ENCODE results near the gene SLC39A5. TPM values are rescaled to one million over a fixed set of nuclear protein-coding genes. Genes with fewer than 3 reads are reported as not detected.

SLC39A5 gene
- polyA plus RNA-seq, 1 of the 3 experiments (the other 2 are of a cell fraction): 0.12 TPM

GRCh38 chr12:56274299-56274698 lies 44.4 kb downstream of the SLC39A5 start:
- DNase-seq: no peak
- no peaks in the 10 kb centered on the region for H3K9me3 ChIP-seq
- no peak overlapping the region for H3K4me2 ChIP-seq
- TF ChIP-seq POLR2AphosphoS5 (IDR thresholded peaks at IDR 0.05; ENCODE audit: low read depth, low read length) (no peak), MXI1 (IDR thresholded peaks at IDR 0.05; ENCODE audit: low read depth, low read length) (no peak), MEF2A (IDR thresholded peaks at IDR 0.05; ENCODE audit: borderline replicate concordance, low read depth) (no peak), FOXM1 (IDR thresholded peaks at IDR 0.05; ENCODE audit: low read depth) (no peak), CTCF (IDR thresholded peaks at IDR 0.05) (no peak), SMC3 (IDR thresholded peaks at IDR 0.05; ENCODE audit: low read depth, low read length) (no peak), RAD21 (IDR thresholded peaks at IDR 0.05; ENCODE audit: low read length) (no peak)
- no peaks in the 10 kb centered on the region for H4K20me1 ChIP-seq (ENCODE audit: insufficient read depth)
- peaks cover 39% of the 10 kb centered on the region for H3F3A ChIP-seq (replicated peaks; ENCODE audit: insufficient read depth)
- POLR2A ChIA-PET: no interaction called here
- 0 out of 2 replicates have a peak, but pooled peaks cover 4% of the 10 kb centered on the region for H3K79me2 ChIP-seq (ENCODE audit: insufficient read depth)
- H3K9ac ChIP-seq: no peak overlapping the region
- no peak overlapping the region for H2AFZ ChIP-seq (ENCODE audit: low read depth)
- H3K27me3 ChIP-seq (ENCODE audit: insufficient read depth): no peaks in the 10 kb centered on the region
- no peak overlapping the region for H3K4me3 ChIP-seq (ENCODE audit: low read depth in 2 of 2, low read length in 1 of 2)
- H3K36me3 ChIP-seq (replicated peaks in 1 of 2; ENCODE audit: control insufficient read depth in 1 of 2, insufficient read depth in 2 of 2, low read length in 1 of 2): peaks cover 58 to 62% of the 10 kb centered on the region in 2 experiments
- no peaks in the 10 kb centered on the region for H3K4me1 ChIP-seq (ENCODE audit: control insufficient read depth in 1 of 2, insufficient read depth in 2 of 2, low read depth in 1 of 2, low read length in 1 of 2)
- 93% methylated on average over 2 of the region's 2 CpGs for WGBS (ENCODE audit: low lambda C conversion rate)
- no peaks in the 10 kb centered on the region for H3K9me2 ChIP-seq
- CTCF ChIA-PET: interaction anchor here (1.9 kb wide), 1 partner anchor 85 kb away, joined by 4 read pairs; the partner anchor contains the start of gene SMARCC2
- no peak overlapping the region for H3K27ac ChIP-seq (ENCODE audit: low read depth in 2 of 2, low read length in 1 of 2)

- Histone ChIP-seq H3F3A (replicated peaks; ENCODE audit: insufficient read depth) (peaks cover 17% of the 10 kb centered on the region), H3K36me3 (replicated peaks in 1 of 2; ENCODE audit: control insufficient read depth in 1 of 2, insufficient read depth in 2 of 2, low read length in 1 of 2) (peaks cover 52 to 83% of the 10 kb centered on the region in 2 experiments), H3K27me3 (ENCODE audit: insufficient read depth) (no peaks in the 10 kb centered on the region), H3K4me3 (ENCODE audit: low read depth in 2 of 2, low read length in 1 of 2) (no peak overlapping the region), H3K79me2 (ENCODE audit: insufficient read depth) (0 out of 2 replicates have a peak, but pooled peaks cover 4% of the 10 kb centered on the region), H3K4me1 (ENCODE audit: control insufficient read depth in 1 of 2, insufficient read depth in 2 of 2, low read depth in 1 of 2, low read length in 1 of 2) (no peaks in the 10 kb centered on the region), H2AFZ (ENCODE audit: low read depth) (no peak overlapping the region), H3K27ac (ENCODE audit: low read depth in 2 of 2, low read length in 1 of 2) (no peak overlapping the region), H3K9ac (no peak overlapping the region), H4K20me1 (ENCODE audit: insufficient read depth) (no peaks in the 10 kb centered on the region), H3K9me2 (no peaks in the 10 kb centered on the region), H3K9me3 (no peaks in the 10 kb centered on the region), H3K4me2 (no peak overlapping the region)
- DNase-seq: no peak
- CTCF ChIA-PET: interaction anchor here (0.7 to 3.4 kb wide), 2 partner anchors 10 to 12 kb away, joined by 3 to 18 read pairs; partner anchors contain the start of gene COQ10A
- WGBS (ENCODE audit: low lambda C conversion rate): 100% methylated on average over 3 of the region's 3 CpGs
- no peak for TF ChIP-seq EP300 (IDR thresholded peaks at IDR 0.05; ENCODE audit: borderline replicate concordance in 1 of 2, low read depth in 1 of 2, low read length in 1 of 2)
- no peak for TF ChIP-seq NRF1 (IDR thresholded peaks at IDR 0.05; ENCODE audit: low read depth, low read length)
- TF ChIP-seq SIN3A (IDR thresholded peaks at IDR 0.05; ENCODE audit: borderline replicate concordance, low read depth, low read length): no peak
- TF ChIP-seq POLR2AphosphoS5 (IDR thresholded peaks at IDR 0.05; ENCODE audit: low read depth, low read length): no peak
- no peak for TF ChIP-seq NFIC (IDR thresholded peaks at IDR 0.05; ENCODE audit: borderline replicate concordance)
- TF ChIP-seq PBX3 (IDR thresholded peaks at IDR 0.05): no peak
- TF ChIP-seq GABPA (IDR thresholded peaks at IDR 0.05; ENCODE audit: low read depth): no peak
- no peak for TF ChIP-seq RXRA (IDR thresholded peaks at IDR 0.05; ENCODE audit: borderline replicate concordance, low read depth)
- no peak for TF ChIP-seq MAX (IDR thresholded peaks at IDR 0.05; ENCODE audit: low read depth)
- POLR2A ChIA-PET: no interaction called here
These were observed 49.1 kb downstream of the SLC39A5 start for GRCh38 chr12:56278905-56279304.
